ENCODE data around the gene PRSS57.
"Not testable (repeated sequence)": the region's sequence is repeated elsewhere in the genome, so short reads cannot be mapped to it uniquely, and the experiment has no call there.

PRSS57 gene

DNA sequence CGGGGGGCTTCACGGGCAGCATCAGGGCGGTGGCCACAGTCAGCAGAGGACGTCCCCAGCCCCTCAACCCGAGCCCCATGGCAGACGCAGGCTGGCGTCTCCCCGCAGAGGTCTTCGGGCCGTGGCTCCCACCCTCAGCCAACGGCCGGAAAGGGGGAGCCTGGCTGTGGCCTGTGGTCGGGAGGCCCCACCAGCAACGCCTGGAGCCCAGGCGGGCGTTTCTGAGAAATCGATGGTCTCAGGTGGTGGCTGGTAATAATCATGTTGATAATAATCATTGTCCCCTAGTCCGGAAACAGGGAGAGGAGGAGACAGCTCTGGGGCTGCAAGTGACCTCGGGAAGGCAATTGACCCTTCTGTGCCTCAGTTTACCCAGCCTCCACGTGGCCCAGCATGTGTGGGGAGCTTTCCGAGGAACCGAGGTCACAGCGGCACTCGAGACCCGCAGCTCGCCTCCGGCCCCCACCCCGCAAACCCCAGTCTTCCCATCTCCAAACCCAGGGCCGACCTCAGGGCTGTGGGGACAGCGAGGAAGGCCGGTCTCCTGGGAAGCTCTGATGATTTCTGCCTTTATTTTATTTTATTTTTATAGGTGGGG is at the start of gene PRSS57:
Gene PRSS57 (minus strand): TSS at position 101 of the 598 bp plus-strand sequence. CDS start 22 bp downstream, at position 79.
- H3K9me3 ChIP-seq: no peaks in the 10 kb centered on the region
- peaks cover 13% of the 10 kb centered on the region for H3K27me3 ChIP-seq
- no peaks in the 10 kb centered on the region for H3K36me3 ChIP-seq
- H3K27ac ChIP-seq: no peak within 1 kb of the TSS
- TF ChIP-seq, protein P1, sequence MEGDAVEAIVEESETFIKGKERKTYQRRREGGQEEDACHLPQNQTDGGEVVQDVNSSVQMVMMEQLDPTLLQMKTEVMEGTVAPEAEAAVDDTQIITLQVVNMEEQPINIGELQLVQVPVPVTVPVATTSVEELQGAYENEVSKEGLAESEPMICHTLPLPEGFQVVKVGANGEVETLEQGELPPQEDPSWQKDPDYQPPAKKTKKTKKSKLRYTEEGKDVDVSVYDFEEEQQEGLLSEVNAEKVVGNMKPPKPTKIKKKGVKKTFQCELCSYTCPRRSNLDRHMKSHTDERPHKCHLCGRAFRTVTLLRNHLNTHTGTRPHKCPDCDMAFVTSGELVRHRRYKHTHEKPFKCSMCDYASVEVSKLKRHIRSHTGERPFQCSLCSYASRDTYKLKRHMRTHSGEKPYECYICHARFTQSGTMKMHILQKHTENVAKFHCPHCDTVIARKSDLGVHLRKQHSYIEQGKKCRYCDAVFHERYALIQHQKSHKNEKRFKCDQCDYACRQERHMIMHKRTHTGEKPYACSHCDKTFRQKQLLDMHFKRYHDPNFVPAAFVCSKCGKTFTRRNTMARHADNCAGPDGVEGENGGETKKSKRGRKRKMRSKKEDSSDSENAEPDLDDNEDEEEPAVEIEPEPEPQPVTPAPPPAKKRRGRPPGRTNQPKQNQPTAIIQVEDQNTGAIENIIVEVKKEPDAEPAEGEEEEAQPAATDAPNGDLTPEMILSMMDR (IDR thresholded peaks at IDR 0.05): no peak
- peaks cover 53 to 56% of the 10 kb centered on the region in 2 experiments for H3K4me1 ChIP-seq (ENCODE audit: control insufficient read depth in 1 of 2, insufficient read depth in 1 of 2, low read depth in 1 of 2, low read length in 1 of 2)
- peak within 1 kb of the TSS; percentile 36 to 63 for H3K4me3 ChIP-seq (ENCODE audit: low read depth in 1 of 2, low read length in 1 of 2)

DNA sequence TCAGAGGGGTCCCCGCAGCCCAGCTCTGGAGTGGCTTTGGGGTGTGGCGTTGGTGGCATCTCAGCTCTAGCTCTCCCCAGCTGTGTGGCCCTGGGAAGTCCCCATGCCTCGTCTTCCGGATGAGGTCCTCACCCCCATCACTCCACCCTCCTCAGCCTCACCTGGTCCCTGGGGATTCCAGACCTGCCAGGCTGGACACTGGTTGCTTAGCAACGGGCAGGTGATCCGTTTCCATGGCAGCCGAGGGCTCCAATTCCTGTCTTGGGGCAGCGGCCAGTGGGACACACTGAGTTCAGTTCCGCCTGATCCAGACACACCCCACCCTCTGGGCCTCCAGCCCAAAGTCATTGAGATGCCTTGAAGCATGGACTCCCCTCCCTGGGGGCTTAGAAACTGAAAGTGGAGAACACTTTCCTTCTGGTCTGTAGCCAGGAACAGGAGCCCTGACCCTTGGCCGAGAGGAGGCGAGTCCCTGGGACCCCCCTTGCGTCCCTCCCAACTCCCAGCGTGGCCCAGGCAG is 48.0 kb upstream of the PRSS57 start:
- Histone ChIP-seq H3K4me3 (ENCODE audit: low read depth in 1 of 2, low read length in 1 of 2) (no peak overlapping the region), H3K4me1 (ENCODE audit: control insufficient read depth in 1 of 2, insufficient read depth in 1 of 2, low read depth in 1 of 2, low read length in 1 of 2) (no peaks in the 10 kb centered on the region), H3K27me3 (no peaks in the 10 kb centered on the region), H3K9me3 (peaks cover 4% of the 10 kb centered on the region), H3K36me3 (no peaks in the 10 kb centered on the region), H3K27ac (no peak overlapping the region)
- TF ChIP-seq, protein P1 (IDR thresholded peaks at IDR 0.05): no peak

DNA sequence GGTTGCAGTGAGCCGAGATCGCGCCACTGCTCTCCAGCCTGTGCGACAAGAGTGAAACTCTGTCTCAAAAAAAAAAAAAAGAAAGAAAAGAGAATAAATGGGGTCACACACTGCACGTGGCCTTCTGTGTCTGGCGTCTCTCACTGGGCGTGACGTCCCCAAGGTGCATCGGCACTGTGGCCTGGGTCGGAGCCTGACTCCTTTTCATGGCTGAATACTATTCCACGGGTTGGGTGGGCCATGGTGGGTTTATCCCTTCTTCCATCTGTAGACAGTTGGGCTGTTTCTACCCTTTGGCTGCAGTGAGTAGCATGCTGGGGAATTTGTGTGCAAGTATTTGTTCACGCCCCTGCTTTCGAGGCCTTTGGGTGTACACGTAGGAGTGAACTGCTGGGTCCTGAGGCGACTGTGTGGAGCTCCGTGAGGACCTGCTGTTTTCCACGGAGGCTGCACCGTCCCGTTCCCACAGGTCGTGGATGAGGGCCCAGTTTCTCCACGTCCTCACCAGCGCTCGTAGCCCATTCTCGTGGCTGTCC is 47.4 kb upstream of the PRSS57 start:
- H3K36me3 ChIP-seq: no peaks in the 10 kb centered on the region
- no peaks in the 10 kb centered on the region for H3K4me1 ChIP-seq (ENCODE audit: control insufficient read depth in 1 of 2, insufficient read depth in 1 of 2, low read depth in 1 of 2, low read length in 1 of 2)
- no peaks in the 10 kb centered on the region for H3K27me3 ChIP-seq
- peaks cover 4% of the 10 kb centered on the region for H3K9me3 ChIP-seq
- no peak overlapping the region for H3K4me3 ChIP-seq (ENCODE audit: low read depth in 1 of 2, low read length in 1 of 2)
- H3K27ac ChIP-seq: no peak overlapping the region
- TF ChIP-seq, protein P1 (IDR thresholded peaks at IDR 0.05): no peak

DNA sequence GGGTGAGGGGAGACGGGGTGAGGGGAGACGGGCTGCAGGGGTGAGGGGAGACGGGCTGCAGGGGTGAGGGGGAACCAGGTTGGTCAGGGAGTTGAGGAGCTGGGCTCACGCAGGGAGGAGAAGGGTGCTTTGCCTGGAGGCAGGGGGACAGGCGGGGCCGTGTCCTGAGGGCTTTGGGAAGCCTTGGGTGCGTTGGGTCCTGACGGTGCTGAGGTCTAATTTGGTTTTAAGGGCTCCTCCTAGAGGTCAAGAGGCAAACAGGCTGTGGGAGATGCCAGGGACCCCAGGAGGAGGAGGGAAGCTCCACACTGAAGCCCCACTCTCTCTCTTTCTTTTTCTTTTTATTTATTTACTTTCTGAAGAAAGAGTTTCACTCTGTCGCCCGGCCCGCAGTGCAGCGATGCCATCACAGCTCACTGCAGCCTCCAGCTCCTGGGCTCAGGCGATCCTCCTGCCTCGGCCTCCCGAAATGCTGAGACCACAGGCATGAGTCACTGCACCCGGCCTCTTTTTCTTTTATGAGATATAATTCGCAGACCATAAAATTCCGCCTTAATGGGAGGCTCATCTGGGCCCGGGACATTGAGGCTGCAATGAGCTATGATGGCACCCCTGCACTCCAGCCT is 46.4 kb upstream of the PRSS57 start:
- Histone ChIP-seq H3K4me1 (ENCODE audit: control insufficient read depth in 1 of 2, insufficient read depth in 1 of 2, low read depth in 1 of 2, low read length in 1 of 2) (no peaks in the 10 kb centered on the region), H3K27ac (no peak overlapping the region), H3K36me3 (no peaks in the 10 kb centered on the region), H3K4me3 (ENCODE audit: low read depth in 1 of 2, low read length in 1 of 2) (no peak overlapping the region), H3K9me3 (no peaks in the 10 kb centered on the region), H3K27me3 (no peaks in the 10 kb centered on the region)
- TF ChIP-seq, protein P1 (IDR thresholded peaks at IDR 0.05): no peak

DNA sequence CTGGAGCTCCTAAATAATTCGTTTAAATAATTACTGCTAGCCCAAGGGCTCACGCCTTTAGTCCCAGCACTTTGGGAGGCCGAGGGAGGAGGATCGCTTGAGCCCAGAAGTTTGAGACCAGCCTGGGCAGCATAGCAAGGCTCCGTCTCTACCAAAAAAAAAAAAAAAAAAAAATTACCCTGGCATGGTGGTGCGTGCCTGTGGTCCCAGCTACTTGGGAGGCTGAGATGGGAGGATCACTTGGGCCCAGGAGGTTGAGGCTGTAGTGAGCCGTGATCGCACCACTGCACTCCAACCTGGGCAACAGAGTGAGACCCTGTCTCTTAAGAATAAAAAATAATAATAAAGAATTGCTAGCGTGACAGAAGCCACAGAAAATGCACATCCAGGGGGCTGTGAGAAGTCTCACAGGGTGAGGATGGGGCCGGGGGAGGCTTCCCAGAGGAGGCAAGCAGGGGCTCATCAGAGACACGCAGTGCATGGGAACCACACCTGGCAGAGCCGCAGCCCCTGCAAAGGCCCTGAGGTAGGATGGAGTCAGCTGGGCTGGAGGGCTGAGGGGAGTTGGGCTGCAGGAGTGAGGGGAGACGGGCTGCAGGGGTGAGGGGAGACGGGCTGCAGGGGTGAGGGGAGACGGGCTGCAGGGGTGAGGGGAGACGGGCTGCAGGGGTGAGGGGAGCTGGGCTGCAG is 45.7 kb upstream of the PRSS57 start:
- H3K36me3 ChIP-seq; H3K4me1 ChIP-seq (ENCODE audit: control insufficient read depth in 1 of 2, insufficient read depth in 1 of 2, low read depth in 1 of 2, low read length in 1 of 2); H3K27me3 ChIP-seq; H3K4me3 ChIP-seq (ENCODE audit: low read depth in 1 of 2, low read length in 1 of 2); H3K27ac ChIP-seq; H3K9me3 ChIP-seq: not testable (repeated sequence)
